GM10847 (cell line): Measurements from ENCODE around the gene PPP1R14C.

Source experiments
- POLR2A ChIP-seq: IDR thresholded peaks from 2 replicates; pipeline ENCODE4 v1.6.1; 2011; ENCODE audit not compliant: insufficient read length; ENCODE audit errors: extremely low read depth

PPP1R14C gene

GRCh38 chr6:150236544-150236943, 93.7 kb downstream of the PPP1R14C start:
- no peak for TF ChIP-seq POLR2A

DNA sequence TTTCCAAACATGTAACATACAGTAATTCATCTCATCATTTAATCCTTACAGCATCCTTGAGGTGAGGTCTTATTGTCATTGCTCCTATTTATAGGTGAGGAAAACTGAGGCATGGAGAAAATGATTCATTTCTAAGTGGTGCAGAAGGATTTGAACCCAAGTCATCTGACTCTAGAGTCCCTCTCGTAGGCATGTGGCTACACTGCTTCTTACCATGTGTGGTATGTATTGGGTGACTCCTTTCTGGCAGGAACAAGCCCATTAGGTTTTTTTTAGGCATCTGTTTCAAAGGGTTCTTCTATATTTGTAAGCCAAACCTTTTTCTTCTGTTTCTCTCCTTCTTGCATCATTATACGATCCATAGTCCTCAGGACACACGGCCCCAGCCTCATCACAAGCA, 94.8 kb downstream of the PPP1R14C start:
- TF ChIP-seq POLR2A = no peak

DNA sequence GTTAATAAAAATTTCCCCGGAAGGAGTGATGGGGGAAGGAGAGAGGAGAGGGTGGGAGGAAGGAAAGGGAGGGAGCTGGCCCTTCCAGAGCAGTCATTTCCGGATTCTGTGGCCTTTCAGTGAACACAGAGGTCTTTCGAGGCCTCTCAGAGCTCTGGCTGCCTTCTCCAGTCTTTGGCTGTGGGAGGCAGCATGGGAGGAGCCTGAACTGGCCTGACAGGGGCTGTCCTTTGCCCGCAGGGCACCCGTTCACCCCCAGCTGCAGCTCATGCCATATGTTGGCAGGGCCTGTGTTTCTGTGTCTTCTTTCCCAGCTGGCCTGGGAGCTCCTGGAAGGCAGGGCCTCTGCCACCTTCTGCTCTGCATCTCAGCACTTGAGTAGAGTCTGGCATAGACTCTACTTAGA, 95.5 kb downstream of the PPP1R14C start:
- no peak for TF ChIP-seq POLR2A

GRCh38 chr6:150238846-150239407, 96.1 kb downstream of the PPP1R14C start:
- TF ChIP-seq POLR2A = no peak

- TF ChIP-seq POLR2A = no peak
Observed at GRCh38 chr6:150243620-150244314, 100.9 kb downstream of the PPP1R14C start.

DNA sequence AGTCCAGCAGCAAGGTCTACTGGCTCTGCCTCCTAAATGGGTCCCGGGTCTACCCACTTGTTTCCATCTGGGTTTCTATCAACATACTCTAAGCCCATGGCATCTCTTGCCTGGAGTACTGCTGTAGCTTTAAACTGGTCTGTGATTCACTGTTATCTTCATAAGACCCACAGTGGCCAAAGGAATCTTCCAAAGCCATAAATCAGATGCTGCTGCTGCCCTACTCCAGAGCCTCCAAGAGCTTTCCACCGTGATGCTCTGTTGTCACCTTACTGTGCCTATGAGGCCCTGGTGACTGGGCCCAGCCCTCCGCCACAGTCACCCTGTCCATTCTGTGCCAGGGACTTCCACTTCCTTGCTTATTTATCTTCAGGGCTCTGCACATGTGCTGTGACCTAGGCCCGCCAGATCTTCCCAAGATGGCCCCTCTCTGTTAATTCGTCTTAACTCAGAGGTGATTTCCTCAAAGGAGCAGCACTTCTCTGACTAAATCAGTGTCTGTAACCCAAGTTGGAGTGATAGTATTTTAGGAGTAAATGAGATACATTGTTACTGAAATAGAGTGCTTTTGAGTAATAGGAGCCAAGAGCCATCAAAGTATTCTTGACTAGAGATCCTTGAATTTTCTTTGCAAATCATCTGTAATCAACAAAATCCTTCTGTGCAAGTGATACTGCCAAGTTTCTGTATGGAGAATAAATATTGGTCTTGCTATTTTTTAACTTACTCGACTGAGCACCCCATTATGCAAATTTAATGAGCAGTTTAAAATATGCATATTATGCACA, 102.5 kb downstream of the PPP1R14C start:
- no peak for TF ChIP-seq POLR2A

DNA sequence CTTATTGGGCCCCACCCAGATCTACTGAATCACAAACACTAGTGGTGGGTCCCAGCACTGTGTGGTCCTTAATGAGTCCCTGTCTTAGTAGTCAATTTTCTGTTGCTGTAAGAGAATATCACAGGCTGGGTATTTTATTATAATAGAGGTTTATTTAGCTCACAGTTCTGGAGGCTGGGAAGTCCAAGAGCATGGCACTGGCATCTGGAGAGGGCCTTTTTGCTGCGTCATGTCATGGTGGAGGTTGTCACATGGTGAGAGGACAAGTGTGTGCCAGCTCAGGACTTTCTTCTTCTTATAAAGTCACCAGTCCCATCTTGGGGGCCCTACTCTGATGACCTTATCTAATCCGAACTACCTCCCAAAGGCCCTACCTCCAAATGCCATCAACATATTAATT, 105.0 kb downstream of the PPP1R14C start:
- TF ChIP-seq POLR2A = no peak

GRCh38 chr6:150248300-150248699, 105.5 kb downstream of the PPP1R14C start:
- no peak for TF ChIP-seq POLR2A

DNA sequence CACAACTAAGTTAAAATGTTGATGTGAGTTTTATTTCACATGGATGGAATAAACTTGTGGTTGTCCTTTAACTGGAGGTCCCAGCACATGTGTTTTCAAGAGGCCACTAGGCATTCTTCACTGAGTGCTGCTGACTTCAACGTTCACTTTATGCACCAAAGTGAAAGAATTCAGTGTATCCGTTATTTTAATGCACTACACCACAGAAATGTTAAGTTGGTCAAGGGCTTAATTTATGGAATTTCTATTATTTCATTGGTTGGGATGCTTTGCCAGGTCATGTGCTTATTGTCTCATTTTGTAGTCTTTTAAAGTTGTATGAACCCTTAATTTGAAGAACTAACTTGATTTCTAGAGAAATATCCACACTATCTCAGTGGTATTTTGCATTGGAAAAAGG, 106.4 kb downstream of the PPP1R14C start:
- no peak for TF ChIP-seq POLR2A

DNA sequence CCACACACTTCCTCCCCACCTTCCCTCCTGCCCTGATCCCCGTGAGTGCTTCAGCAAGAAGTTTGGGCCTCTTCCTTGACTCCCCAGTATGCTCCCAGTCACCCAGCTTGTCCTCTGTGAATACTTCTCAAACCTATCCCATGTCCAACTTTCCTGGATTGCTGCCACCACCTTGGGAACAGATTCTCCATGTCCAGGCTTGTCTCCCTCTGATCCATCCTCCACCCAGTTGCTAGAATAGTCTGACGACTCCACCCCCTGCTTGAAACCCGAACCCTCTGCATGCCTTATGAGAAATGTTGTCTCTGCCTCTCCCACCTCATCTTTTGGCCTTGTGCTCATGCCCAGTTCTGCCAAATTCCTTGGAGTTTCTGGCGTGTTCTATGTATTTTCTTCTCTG, 108.0 kb downstream of the PPP1R14C start:
- TF ChIP-seq POLR2A = no peak

- TF ChIP-seq POLR2A = no peak
Observed at GRCh38 chr6:150251566-150252186, 108.8 kb downstream of the PPP1R14C start.

GRCh38 chr6:150252714-150253444, 110.0 kb downstream of the PPP1R14C start:
- TF ChIP-seq POLR2A = no peak

DNA sequence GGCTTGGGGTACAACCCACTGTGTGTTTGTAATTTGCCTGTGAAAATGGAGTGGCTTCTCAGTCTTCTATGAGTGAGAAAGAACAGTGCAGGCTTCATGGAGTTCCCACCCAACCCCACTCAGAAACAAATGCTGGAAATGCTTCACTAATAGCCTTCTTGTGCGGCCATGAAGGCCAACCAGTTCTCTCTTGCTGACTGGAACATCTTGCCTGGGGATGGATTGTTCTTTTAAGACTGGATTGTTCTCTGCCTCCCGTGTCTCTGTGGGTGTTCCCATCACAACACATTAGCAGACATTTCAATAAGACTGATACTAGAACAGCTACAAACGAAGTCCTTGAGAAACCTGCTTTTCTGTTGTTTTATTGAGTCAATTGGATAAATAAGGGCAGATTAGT, 110.6 kb downstream of the PPP1R14C start:
- TF ChIP-seq POLR2A = no peak

GRCh38 chr6:150254770-150255169, 111.9 kb downstream of the PPP1R14C start:
- TF ChIP-seq POLR2A = no peak

DNA sequence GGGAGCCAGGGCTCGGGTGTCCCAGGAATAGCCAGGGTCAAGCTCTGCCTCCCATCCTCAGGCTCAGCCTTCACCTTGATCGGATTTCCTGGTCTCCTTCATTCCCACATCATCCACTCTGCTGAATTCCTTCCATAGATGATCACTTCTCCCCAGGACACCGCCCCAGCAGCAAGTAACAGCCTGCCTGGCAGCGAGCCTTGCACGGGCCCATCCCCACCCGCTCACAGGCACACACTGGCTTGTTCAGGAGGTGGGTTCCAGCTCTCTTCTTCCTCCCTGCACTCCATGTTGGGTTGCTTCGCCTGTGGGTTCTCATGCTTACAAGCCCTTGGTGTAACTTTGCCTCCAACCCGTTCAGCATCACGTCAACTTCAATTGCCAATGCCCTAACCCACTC, 113.0 kb downstream of the PPP1R14C start:
- no peak for TF ChIP-seq POLR2A
